Peyer's patch (tissue), 4 donors: ENCODE data around the gene MCTP2. TPM values are rescaled to one million over a fixed set of nuclear protein-coding genes. Genes with fewer than 3 reads are reported as not detected.

Experiments used
- DNase-seq, 3 donors: peaks; one replicate each; pipeline ENCODE4 v3.0.0-alpha.2; 2017 to 2019
- H3K27ac ChIP-seq, 4 donors: fragments of 200-600 bp; sonication (generic); one replicate each; pipeline ENCODE4 v1.5.1; 2016 to 2019
- H3K27me3 ChIP-seq, 2 donors: fragments of 200-600 bp; sonication (generic); one replicate each; pipeline ENCODE4 v1.5.1; 2019
- H3K36me3 ChIP-seq, 3 donors: fragments of 200-600 bp; sonication (generic); one replicate each; pipeline ENCODE4 v1.5.1; 2016 to 2019
- H3K4me1 ChIP-seq, 4 donors: fragments of 200-600 bp; sonication (generic); one replicate each; pipeline ENCODE4 v1.5.1; 2016 to 2019
- H3K4me3 ChIP-seq, 4 donors: fragments of 200-600 bp; sonication (generic); 1 replicate in 3 of 4; 2 replicates in 1 of 4; pipeline ENCODE4 v1.5.1; 2016 to 2019; ENCODE audit warnings: mild to moderate bottlenecking in 1 of 4
- H3K9me3 ChIP-seq, 4 donors: fragments of 200-600 bp; sonication (generic); one replicate each; pipeline ENCODE4 v1.5.1; 2016 to 2019; ENCODE audit warnings: mild to moderate bottlenecking in 1 of 4
- POLR2A ChIP-seq, 2 donors: fragments of 450-650 bp; IDR thresholded peaks; one replicate each; pipeline ENCODE4 v1.5.1; 2017; ENCODE audit warnings: antibody characterized with exemption in 2 of 2, mild to moderate bottlenecking in 2 of 2, moderate library complexity in 2 of 2
- total RNA-seq, 4 donors: library from RNA; depleted of rRNA; stranded (reverse); fragments of >200 nt; gene quantifications; one replicate each; pipeline ENCODE4 v1.1.0, GENCODE V29; 2016
- TF ChIP-seq, protein P1 (sequence below), 6 experiments: fragments of 450-650 bp in 4 of 6; fragments of 200-600 bp in 2 of 6; sonication (generic) in 1 of 6; IDR thresholded peaks; one replicate each; pipeline ENCODE4 v1.5.1; 2017 to 2019; ENCODE audit warnings: antibody characterized with exemption in 6 of 6, mild to moderate bottlenecking in 3 of 6, moderate library complexity in 1 of 6

Gene MCTP2
- total RNA-seq, 4 donors from 2014 or later = 40.8 to 241 (median 74.0) TPM

DNA sequence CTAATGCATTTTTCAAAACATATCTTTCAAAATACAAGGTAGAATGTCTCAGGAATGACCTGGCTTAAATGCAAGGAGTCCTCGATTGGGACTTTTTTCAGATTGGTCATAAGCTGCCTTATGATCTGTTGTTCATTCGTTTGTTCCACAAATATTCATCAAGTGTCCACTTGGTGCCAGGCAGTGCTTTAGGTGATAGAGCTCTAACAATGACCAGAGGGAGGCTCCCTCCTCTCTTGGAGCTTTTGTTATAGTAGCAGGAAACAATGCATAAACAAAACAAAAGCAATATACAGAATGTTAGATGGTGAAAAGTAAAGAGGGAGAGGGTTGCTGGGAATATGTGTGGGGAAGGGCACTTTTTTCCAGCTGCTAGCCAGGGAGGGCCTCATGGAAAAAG lies 156.1 kb downstream of the MCTP2 start:
- H3K4me1 ChIP-seq = peaks cover 0 to 4% (median 0%) of the 10 kb centered on the region in 4 donors
- no peaks in the 10 kb centered on the region for H3K27me3 ChIP-seq
- H3K4me3 ChIP-seq = no peak overlapping the region
- H3K36me3 ChIP-seq = peaks cover 0 to 15% (median 0%) of the 10 kb centered on the region in 3 donors
- H3K9me3 ChIP-seq = no peaks in the 10 kb centered on the region
- no peak overlapping the region for H3K27ac ChIP-seq
- TF ChIP-seq, protein P1, sequence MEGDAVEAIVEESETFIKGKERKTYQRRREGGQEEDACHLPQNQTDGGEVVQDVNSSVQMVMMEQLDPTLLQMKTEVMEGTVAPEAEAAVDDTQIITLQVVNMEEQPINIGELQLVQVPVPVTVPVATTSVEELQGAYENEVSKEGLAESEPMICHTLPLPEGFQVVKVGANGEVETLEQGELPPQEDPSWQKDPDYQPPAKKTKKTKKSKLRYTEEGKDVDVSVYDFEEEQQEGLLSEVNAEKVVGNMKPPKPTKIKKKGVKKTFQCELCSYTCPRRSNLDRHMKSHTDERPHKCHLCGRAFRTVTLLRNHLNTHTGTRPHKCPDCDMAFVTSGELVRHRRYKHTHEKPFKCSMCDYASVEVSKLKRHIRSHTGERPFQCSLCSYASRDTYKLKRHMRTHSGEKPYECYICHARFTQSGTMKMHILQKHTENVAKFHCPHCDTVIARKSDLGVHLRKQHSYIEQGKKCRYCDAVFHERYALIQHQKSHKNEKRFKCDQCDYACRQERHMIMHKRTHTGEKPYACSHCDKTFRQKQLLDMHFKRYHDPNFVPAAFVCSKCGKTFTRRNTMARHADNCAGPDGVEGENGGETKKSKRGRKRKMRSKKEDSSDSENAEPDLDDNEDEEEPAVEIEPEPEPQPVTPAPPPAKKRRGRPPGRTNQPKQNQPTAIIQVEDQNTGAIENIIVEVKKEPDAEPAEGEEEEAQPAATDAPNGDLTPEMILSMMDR (IDR thresholded peaks at IDR 0.05) = no peak
- TF ChIP-seq POLR2A (IDR thresholded peaks at IDR 0.05) = no peak
- no peak for DNase-seq

DNA sequence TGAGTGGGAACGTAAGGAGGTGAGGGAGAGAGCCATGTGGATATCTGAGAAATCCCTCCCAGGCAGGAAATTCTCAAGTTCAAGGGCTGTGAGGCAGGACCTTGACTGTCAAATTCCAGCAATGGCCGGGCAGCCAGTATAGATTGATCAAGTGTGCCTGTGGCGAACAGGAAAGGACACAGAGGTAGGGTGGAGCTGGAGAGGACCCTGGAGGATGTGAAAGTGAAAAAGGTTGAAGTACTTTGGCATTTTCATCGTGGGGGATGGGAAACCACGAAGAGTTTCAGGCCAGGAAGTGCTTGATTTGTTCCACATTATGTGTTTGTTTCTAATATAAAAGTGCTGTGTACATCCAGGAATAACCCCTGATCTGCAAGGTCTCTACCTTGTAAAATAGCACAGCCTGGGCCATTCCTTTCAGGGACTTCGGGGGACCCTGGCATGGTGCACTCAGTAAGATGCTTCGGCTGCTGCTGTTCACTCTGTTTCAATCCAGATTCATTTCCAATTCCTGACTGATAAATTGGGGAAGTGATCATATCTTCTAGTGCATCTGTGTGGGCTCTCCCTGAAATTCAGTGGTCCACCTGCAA lies 156.6 kb downstream of the MCTP2 start:
- Histone ChIP-seq H3K4me3 (no peak overlapping the region), H3K4me1 (peaks cover 0 to 4% (median 0%) of the 10 kb centered on the region in 4 donors), H3K36me3 (peaks cover 0 to 15% (median 0%) of the 10 kb centered on the region in 3 donors), H3K27ac (no peak overlapping the region), H3K9me3 (no peaks in the 10 kb centered on the region), H3K27me3 (no peaks in the 10 kb centered on the region)
- DNase-seq = peak in 2 of 3 donors; percentile 35 to 49
- TF ChIP-seq POLR2A (IDR thresholded peaks at IDR 0.05) = no peak
- TF ChIP-seq, protein P1 (IDR thresholded peaks at IDR 0.05) = no peak

DNA sequence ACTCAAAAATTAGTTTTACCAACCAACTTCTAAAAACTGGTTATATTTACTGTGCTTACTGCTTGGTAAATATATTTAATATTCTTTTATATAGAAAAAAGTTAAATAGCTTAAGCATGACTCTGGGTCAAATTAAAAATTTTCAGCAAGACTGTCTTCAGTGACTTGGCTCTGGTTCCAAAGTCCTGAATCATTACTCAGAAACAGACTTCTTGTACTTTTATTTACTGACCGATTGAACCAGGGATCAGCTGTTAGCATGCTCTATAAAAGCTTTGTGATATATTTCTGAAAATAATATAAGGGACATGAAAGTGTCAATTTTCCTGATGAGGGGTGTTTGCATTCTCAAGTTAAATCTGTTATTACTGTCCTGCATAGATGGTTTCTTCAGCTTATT lies 164.3 kb downstream of the MCTP2 start:
- Histone ChIP-seq H3K27ac (no peak overlapping the region), H3K36me3 (no peaks in the 10 kb centered on the region), H3K9me3 (no peaks in the 10 kb centered on the region), H3K4me1 (no peaks in the 10 kb centered on the region), H3K4me3 (no peak overlapping the region), H3K27me3 (no peaks in the 10 kb centered on the region)
- DNase-seq = no peak
- TF ChIP-seq, protein P1 (IDR thresholded peaks at IDR 0.05) = no peak
- TF ChIP-seq POLR2A (IDR thresholded peaks at IDR 0.05) = no peak

DNA sequence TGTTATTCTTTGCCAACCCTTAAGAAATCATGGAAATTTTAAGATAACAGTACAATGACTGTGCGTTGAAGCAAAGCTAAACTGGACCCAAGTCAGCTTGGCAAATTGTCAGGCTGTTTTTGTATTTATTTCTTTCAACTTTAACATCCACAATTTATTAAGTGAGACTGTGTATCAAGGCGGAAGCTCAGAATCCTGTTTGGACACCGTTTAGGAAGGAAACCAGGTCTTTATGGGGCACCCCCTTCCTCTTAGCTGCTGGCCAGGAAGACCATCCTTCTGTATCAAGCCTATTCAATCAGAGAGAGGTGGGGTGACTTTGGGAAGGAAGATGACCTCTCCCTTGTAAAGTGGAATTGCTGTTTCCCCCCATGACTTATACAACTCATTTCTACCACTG lies 166.0 kb downstream of the MCTP2 start:
- no peaks in the 10 kb centered on the region for H3K9me3 ChIP-seq
- peaks cover 0 to 5% (median 0%) of the 10 kb centered on the region in 3 donors for H3K36me3 ChIP-seq
- DNase-seq = no peak
- H3K27me3 ChIP-seq = no peaks in the 10 kb centered on the region
- no peak overlapping the region for H3K27ac ChIP-seq
- TF ChIP-seq POLR2A (IDR thresholded peaks at IDR 0.05) = no peak
- TF ChIP-seq, protein P1 (IDR thresholded peaks at IDR 0.05) = no peak
- no peaks in the 10 kb centered on the region for H3K4me1 ChIP-seq
- H3K4me3 ChIP-seq = no peak overlapping the region

- Histone ChIP-seq H3K4me1 (no peaks in the 10 kb centered on the region), H3K27ac (no peak overlapping the region), H3K4me3 (no peak overlapping the region), H3K9me3 (no peaks in the 10 kb centered on the region), H3K27me3 (no peaks in the 10 kb centered on the region), H3K36me3 (peaks cover 0 to 10% (median 0%) of the 10 kb centered on the region in 3 donors)
- no peak for DNase-seq
- TF ChIP-seq, protein P1 (IDR thresholded peaks at IDR 0.05) = no peak
- no peak for TF ChIP-seq POLR2A (IDR thresholded peaks at IDR 0.05)
These were observed 166.6 kb downstream of the MCTP2 start for GRCh38 chr15:94398001-94398400.
